Astrocyte of the spinal cord (primary cell): Measurements from ENCODE around the gene SHF.
A peak's percentile ranks its signal among the peaks of the same experiment; 100 is the strongest.

Experiments
- DNase-seq: peaks from one replicate; pipeline ENCODE4 v3.0.0; 2011; ENCODE audit warnings: low read depth, low spot score
- H3K4me3 ChIP-seq: 2 replicates; pipeline ENCODE4 v1.5.1; 2011; ENCODE audit warnings: low read depth, mild to moderate bottlenecking, low read length, moderate library complexity
- CTCF ChIP-seq: IDR thresholded peaks from 2 replicates; pipeline ENCODE4 v1.5.1; 2012; ENCODE audit warnings: low read depth, mild to moderate bottlenecking, low read length, inconsistent platforms
- in situ Hi-C: cut with HindIII; loops from 2 replicates; pipeline ENCODE4 v1.10.0; 2017; ENCODE audit warnings: low sequenced_read_pairs

The SHF gene

DNA sequence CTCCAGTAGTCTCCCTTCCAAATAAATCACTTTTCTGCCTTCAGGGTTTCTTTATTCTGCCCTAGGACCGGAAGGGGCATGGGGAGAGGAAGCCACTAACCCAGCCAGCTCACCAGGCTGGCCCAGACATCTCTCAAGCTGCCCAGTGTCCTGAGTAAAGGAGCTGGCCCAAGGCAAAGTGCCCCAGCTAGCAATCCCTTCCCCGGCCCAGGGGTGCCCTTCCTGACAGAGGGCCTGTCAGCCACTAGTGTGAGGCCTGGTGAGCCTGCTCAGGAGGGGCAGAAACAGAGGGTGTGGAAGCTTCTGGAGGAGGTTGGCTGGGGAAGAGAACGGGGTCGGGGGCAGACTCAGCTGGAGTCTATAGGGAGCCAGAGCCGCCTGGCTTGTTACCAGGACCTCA, 22.2 kb downstream of the SHF start:
- DNase-seq = no peak
- in situ Hi-C loops = no loop called here
- H3K4me3 ChIP-seq = no peak overlapping the region
- TF ChIP-seq CTCF = no peak

DNA sequence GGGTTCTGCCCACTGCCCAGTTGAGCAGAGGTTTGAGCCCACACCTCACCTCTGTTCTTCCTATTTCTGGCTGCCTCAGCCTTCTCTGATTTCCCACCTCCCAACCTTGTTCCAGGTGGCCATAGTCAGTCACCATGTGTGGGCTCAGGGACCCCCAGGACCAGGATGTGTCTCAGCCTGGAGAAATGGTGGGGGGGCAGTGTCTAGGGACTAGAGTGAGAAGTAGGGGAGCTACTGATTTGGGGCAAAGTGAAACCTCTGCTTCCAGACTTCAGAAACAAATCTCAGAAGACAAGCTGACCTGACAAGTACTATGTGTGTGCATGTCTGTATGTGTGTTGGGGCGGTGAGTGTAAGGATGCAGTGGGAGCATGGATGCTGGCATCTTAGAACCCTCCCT, 22.9 kb downstream of the SHF start:
- no peak for DNase-seq
- TF ChIP-seq CTCF = no peak
- in situ Hi-C loops = no loop called here
- H3K4me3 ChIP-seq = no peak overlapping the region

- no peak for DNase-seq
- no peak overlapping the region for H3K4me3 ChIP-seq
- in situ Hi-C loops = no loop called here
- no peak for TF ChIP-seq CTCF
Measured at GRCh38 chr15:45163508-45163856, 24.3 kb downstream of the SHF start.

- in situ Hi-C loops = no loop called here
- DNase-seq = peak; percentile 83
- TF ChIP-seq CTCF = peak; percentile 96
- no peak overlapping the region for H3K4me3 ChIP-seq
Measured at GRCh38 chr15:45162771-45163507, 24.8 kb downstream of the SHF start.

DNA sequence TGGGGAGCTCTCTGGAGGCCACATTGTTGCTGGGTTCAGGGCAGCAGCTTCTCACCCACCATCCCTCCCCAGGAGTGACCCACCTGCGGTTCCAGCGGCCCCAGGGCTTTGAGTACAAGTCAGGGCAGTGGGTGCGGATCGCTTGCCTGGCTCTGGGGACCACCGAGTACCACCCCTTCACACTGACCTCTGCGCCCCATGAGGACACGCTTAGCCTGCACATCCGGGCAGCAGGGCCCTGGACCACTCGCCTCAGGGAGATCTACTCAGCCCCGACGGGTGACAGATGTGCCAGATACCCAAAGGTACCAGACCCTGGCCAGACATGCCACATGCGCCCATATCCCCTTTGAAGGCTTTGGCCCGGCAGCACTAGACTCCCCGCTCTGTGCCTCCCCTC, 26.1 kb downstream of the SHF start:
- in situ Hi-C loops = no loop called here
- H3K4me3 ChIP-seq = no peak overlapping the region
- no peak for DNase-seq
- TF ChIP-seq CTCF = no peak

DNA sequence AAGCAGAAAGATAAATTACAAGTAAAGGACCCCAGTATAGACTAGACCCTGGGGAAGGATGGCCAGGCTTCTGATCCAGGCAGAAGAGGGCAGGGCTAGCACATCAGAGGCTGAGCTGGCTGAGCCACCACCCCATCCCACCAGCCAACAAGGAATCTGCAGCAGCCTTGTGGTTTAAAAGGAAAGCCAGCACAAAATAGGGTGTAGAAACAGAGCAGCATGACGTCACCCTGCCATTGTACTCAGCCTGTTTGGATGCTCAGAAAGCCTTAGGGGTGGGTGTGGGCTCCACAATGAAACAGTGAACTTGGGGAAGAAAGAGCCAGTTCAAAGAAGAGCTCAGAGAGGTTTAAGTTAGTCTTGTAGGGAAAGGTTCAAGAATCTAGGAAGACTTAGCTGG, 29.8 kb downstream of the SHF start:
- peak; percentile 84 for DNase-seq
- TF ChIP-seq CTCF = no peak
- no peak overlapping the region for H3K4me3 ChIP-seq
- in situ Hi-C loops = no loop called here
